WTC11 (cell line): ENCODE results near the gene SCN4A.

Source experiments
- TF ChIP-seq, protein P1 (sequence below): sonication (generic); formaldehyde crosslinking; IDR thresholded peaks from 2 replicates; pipeline ENCODE4 v1.8.0; 2022; ENCODE audit warnings: mild to moderate bottlenecking, missing genetic modification reagents
- TF ChIP-seq, protein P2 (sequence below): fragments of 200-600 bp; IDR thresholded peaks from 2 replicates; pipeline ENCODE4 v1.8.0; 2022; ENCODE audit warnings: antibody characterized with exemption

DNA sequence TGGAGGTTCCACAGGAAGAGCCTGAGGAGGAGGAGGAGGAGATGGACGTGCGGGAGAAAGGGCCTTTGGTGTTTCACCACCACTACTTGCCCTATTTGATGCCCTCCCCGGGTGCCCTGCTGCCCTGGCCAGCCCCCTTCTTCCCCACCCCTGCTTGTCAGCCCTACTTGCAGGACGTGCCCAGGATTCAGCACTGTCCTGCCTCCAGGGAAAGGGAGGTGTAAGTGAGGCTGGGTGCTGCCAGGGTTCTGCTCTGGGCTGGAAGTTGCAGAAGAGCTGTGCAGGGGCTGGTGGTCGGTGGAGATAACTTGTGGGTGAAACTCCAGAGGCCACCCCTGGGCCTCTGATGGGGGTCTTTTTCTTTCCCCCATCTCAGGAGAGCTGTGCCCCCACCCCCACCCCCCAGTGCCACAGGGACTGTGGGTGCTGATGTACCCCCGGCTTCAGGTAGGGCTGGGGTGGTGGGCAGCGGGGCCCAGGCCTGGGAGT is 28.4 kb upstream of the SCN4A start:
- TF ChIP-seq, protein P1, sequence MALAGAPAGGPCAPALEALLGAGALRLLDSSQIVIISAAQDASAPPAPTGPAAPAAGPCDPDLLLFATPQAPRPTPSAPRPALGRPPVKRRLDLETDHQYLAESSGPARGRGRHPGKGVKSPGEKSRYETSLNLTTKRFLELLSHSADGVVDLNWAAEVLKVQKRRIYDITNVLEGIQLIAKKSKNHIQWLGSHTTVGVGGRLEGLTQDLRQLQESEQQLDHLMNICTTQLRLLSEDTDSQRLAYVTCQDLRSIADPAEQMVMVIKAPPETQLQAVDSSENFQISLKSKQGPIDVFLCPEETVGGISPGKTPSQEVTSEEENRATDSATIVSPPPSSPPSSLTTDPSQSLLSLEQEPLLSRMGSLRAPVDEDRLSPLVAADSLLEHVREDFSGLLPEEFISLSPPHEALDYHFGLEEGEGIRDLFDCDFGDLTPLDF: no peak
- TF ChIP-seq, protein P2, sequence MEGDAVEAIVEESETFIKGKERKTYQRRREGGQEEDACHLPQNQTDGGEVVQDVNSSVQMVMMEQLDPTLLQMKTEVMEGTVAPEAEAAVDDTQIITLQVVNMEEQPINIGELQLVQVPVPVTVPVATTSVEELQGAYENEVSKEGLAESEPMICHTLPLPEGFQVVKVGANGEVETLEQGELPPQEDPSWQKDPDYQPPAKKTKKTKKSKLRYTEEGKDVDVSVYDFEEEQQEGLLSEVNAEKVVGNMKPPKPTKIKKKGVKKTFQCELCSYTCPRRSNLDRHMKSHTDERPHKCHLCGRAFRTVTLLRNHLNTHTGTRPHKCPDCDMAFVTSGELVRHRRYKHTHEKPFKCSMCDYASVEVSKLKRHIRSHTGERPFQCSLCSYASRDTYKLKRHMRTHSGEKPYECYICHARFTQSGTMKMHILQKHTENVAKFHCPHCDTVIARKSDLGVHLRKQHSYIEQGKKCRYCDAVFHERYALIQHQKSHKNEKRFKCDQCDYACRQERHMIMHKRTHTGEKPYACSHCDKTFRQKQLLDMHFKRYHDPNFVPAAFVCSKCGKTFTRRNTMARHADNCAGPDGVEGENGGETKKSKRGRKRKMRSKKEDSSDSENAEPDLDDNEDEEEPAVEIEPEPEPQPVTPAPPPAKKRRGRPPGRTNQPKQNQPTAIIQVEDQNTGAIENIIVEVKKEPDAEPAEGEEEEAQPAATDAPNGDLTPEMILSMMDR: no peak
